Dermis microvascular lymphatic vessel endothelial cell (primary cell): Measurements from ENCODE around the gene PDHB. TPM values are rescaled to one million over a fixed set of nuclear protein-coding genes. Genes with fewer than 3 reads are reported as not detected.
"Not testable (repeated sequence)": the region's sequence is repeated elsewhere in the genome, so short reads cannot be mapped to it uniquely, and the experiment has no call there.

Experiments
- DNase-seq, 2 donors: peaks; one replicate each; pipeline versions ENCODE4 v3.0.0 to v3.0.0-alpha.2; 2010; ENCODE audit warnings: low read depth in 2 of 2
- total RNA-seq: library from RNA; depleted of rRNA; stranded (reverse); fragments of >200 nt; gene quantifications from 2 replicates; pipeline ENCODE4 v1.2.1, GENCODE V29; 2014

PDHB gene
- total RNA-seq, 1 donor from 2014 or later: 60.3 TPM

DNA sequence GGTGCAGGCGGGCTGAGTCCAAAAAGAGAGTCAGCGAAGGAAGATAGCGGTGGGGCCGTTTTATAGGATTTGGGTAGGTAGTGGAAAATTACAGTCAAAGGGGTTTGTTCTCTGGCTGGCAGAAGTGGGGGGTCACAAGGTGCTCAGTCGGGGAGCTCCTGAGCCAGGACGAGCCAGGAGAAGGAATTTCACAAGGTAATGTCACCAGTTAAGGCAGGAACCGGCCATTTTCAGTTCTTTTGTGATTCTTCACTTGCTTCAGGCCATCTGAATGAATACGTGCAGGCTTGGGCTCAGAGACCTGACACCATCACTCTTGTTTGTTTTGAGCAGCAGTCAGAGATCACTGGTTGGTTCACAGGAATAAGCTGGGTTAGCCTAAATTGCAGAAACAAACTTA lies 3.6 kb upstream of the PDHB start:
- DNase-seq: not testable (repeated sequence)

DNA sequence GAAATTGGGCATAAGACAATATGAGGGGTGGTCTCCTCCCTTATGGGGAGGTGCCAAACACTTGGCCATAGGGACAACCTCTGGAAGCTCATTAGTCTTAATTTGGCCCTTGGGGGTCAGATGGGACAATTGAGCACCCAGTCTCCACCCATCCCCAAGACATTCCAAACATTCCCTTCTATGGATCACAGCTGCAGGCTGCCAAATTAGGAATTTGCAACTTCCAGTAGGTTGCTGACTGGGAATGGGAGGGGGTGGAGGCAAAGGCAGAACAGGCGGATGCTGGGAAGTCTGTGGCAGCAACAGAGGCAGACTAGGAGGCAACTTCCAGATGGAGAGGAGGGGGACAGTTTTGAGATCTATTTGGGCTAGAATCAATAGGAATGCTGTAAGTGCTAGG lies 1.4 kb upstream of the PDHB start:
- DNase-seq: no peak

DNA sequence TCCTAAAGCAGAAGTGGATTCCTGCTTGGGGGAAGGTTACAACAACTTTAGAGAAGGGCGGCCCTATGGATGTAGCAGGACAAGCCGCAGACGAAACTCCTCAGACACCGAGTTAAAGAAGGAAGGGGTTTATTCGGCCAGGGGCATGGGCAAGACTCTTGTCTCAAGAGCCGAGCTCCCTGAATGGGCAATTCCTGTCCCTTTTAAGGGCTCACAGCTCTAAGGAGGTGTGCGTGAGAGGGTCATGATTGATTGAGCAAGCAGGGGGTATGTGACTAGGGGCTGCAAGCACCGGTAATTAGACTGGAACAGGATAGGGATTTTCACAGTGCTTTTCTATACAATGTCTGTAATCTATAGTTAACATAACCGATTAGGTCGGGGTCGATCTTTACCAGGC lies 879 bp upstream of the PDHB start:
- no peak for DNase-seq

DNA sequence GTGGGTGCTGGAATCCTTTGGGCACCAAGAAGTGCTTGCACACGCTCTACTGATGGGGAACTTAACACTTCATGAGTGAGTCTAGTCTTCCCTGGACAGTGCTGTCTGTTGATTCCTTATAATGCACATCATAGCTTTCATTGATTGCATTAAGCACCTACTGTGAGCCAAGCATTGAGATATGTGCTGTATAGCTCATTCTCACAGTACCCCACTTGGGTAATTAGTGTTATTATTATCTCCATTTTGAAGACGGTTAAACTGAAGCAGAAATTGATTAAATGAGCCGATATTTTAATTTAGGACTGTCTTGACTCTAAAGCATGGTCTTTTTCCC lies 504 bp upstream of the PDHB start:
- no peak for DNase-seq

DNA sequence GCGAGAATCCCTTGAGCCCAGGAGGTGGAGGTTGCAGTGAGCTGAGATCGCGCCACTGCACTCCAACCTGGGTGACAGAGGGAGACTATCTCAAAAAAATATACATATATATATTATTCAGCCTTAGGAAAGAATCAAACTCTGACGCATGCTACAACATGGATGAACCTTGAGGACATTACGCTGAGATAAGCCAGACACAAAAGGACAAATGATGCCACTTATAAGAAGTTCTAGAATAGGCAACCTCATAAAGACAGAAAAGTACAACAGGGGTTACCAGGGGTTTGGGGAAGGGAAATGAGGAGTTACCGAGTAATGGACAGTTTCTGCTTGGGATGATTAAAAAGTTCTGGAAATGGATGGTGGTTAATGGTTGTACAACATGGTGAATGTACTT lies 727 bp downstream of the PDHB start:
- no peak for DNase-seq

DNA sequence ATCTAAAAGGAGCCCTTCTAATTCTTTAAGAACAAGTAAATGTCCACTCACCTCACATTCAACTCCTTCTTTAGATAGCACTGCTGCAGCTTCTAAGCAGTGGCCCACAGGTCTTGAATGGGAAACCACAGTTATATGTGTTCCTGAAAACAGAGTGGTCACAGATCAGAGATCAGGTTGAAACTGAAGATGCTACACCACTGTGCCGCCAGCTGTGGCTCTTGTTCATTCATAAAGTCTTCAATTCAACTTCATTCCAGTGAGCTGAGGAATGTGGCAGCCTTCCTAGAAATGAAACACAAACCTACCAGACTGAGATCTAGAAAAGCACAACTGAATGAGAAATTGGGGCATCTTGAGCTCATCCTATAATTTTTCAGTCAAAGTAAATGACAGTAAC lies 4.0 kb downstream of the PDHB start:
- no peak for DNase-seq

DNA sequence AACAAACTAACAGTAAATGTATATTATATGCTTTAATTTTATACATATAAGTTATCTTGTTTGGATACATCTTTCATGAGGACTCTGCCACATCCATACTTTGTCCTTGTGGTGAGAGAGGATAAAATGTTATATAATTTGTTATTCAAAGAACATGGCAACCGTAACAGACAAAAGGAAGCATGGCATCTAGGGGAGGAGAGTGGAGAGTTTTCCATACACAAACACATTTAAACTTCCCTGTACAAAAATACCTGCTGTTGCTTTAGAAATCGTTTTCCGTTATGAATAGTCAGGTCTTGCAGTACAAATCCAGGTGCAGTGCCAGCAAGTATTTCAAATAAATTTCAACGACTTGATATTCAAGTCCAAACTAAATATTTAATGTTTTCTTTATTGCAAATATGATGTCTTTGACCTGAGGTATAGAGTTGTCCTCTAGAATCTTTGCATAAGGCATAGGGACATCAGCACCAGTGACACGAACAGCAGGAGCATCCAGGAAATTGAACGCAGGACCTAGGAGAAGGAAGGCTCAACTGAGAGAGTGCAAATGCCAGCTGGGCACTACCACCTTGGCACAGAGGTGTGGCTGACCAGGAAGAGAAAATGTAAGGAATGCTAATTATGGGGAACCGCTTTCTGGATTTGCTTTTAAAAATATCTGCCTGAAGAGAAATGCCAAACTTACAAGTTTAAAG lies 5.8 kb downstream of the PDHB start:
- DNase-seq: peak; percentile 11 to 59

DNA sequence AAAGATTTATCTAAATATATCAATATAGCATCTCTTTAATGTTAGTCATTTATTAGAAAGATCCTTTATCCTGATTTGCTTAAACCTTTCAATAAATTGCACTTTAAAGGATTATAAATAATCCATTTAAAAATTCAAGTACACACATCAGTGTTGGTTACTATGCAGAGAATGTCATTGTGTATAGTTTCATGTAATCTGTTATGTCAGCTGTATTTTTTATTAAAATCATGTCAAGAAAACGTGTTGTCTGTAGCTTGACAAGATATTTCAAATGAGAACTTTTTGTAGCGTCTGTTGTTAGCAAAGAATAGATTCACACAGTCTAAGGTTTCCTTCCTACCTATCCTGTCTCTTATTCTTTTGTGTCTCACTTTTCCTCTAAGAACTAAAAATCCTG lies 7.8 kb downstream of the PDHB start:
- no peak for DNase-seq

DNA sequence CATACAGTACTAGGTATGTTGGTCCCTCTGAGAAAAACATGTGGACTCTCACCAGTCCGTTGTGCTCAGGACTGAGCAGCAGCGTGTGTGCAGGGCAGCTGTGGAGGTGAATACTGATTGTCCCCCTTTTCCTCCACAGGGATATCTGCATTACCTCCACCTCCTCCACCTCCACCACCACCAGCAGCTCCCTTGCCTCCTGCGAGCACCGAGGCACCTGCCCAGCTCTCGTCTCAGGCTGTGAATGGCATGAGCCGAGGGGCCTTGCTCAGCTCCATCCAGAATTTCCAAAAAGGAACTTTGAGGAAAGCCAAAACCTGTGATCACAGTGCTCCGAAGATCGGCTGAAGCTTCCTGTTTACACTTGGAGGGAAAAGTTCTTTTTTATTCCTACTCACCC lies 9.0 kb downstream of the PDHB start:
- no peak for DNase-seq

DNA sequence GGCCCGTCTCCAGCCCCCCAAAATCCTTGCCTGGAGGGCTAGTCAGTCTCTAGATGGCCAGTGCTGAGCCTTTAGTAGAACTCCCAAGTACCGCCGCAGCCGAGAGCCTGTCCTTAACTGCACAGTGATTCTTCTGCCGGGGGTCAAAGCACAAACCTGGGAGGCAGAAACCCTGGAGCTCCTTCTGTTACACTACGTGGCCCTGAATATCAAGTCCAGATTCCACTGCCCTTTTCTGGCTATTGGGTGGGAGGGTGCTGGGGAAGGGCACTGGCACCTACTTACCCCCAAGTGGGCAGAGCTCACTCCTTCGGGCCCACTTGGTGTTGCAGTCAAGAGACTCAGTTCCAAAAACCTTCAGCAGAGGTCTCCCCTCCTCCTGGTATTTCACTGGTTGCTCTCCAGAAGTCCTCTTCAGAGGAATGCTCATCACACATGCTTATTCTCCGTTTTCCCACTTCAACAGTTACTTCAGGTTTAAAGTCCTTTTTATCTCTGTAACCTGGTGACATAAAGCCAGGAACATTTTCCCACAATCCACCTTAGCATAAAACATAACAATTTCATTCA lies 10.8 kb downstream of the PDHB start:
- no peak for DNase-seq

DNA sequence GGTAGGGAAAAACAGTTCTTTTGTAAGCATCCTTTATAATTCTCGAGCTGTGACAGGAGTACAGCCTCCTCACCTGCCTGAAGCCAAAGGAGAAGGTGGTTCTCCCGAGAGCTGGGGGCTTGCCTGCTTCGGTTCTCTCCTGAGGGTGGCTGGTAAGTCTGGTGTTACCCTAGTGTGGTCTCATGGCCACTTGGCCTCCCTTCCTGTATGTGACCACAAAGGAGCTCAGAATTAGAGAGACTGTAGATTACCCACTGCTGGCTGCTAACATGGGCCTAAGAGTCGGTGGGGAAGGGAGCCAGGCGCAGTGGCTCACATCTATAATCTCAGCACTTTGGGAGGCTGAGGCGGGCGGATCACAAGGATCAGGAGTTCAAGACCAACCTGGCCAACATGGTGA lies 12.6 kb downstream of the PDHB start:
- DNase-seq: no peak

DNA sequence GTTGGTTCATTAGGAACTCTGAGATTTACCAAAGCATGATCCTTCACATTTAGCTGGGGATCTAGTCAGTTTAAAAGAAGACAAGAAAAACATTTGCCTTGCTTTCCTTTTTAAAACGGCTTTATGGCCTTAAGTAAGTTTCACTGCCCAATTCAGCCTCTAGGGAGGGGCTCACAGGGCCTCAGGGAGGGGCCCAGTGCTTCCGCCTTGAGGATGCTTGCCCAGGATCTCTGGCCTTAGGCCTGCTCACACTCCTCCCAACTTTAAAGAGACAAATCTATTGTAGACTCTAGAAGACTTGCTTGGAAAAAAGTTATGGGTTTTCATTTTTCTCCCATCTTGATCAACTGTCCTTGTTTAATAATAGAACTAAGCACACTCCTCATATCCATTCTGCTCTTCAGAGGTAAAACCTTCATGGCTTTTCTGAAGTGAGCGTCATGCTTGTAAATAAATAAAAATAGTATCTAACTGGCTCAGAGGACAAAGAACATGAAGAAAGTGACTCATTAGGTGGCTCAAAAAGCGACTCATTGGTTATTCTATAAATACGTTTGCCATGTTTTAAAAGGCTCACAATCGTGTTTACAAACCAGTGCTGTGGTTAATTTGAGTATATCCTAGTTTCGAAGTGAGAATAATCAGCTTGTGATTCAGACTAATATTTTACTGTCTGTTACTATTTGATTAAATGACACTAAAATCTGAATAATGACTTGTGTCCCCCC lies 13.7 kb downstream of the PDHB start:
- DNase-seq: no peak

DNA sequence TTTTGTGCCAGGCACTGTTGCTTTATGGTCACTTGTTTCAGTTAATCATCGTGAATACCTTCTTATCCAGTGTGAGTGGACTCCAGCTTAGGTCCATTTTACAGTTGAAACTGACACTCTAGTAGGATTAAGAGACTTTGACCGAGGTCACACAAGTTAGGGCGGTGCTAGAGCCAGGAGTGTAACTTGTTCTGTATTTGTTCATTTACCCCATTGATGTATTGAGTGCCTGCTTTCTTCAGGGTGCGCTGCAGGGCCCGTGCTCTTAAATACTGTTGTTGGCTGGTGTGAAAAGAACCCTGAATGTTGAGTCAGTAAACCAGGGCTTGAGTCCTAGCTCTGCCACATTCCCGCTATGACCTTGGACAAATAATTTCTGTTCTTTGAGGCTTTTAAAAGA lies 15.4 kb downstream of the PDHB start:
- DNase-seq: no peak

DNA sequence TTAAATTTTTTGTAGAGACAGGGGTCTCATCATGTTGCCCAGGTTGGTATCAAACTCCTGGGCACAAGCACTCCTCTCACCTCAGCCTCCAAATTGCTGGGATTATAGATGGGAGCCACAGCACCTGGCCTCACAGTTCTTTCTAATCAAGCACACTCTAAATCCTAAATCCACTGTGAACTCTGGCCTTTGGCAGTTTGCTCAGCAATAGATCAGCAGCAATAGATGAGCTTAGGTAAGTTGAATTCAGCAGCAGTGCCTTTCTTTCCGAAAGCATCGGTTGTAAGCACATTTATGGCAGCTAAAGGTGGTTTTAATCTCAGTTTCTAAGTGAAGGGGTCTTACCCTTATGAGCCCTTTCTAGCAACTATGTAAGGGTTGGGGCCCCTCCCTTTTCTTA lies 16.6 kb downstream of the PDHB start:
- DNase-seq: no peak

DNA sequence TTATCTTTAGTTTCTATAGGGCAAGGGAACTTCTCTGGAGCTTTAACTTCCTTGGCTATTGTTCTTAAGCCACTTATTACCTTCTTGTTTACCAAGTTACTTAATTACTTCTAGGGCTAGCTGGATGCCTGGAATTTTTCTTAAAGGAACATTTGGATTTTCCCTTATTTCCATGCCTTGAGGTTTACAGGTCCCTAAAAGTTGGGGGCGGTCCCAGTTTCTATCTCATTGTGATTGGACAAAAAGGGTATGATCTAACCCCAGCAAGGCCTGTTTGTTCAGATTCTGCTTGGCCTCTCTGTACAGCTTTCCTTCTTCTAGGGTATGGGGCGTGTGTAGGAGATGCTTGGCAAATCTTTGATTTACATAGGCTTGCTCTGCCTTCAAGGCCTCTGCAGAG lies 17.4 kb downstream of the PDHB start:
- DNase-seq: no peak

DNA sequence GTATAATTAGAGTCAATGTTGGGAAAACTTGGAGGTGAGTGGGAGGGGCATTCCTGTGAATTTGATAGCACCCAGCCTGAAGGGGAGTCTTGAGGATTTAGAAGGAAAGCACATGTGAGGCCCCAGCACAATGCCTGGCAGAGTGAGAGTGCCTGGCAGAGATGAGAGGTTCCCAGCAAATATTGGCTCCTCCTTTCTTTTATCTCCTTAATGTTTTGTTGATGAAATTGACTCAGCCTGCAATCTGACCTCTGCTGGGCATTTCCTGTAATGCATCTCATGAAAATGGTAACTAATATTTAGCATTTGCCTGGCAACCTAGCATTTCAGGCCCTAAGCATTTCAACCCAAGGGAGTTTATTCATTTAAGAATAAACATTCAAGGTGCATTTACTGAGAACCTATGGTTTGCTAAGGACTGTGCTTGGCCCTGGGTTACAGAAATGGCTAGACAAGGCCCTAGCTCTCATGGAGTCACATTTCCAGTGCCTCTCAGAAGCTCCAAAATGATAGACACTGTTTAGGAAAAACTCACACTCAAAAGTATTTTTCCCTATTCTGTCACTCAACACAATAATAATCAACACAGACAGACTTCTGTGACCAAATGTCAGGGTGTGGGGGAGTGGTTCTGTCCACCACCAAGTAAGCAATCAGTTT lies 19.0 kb downstream of the PDHB start:
- peak; percentile 36 to 72 for DNase-seq

DNA sequence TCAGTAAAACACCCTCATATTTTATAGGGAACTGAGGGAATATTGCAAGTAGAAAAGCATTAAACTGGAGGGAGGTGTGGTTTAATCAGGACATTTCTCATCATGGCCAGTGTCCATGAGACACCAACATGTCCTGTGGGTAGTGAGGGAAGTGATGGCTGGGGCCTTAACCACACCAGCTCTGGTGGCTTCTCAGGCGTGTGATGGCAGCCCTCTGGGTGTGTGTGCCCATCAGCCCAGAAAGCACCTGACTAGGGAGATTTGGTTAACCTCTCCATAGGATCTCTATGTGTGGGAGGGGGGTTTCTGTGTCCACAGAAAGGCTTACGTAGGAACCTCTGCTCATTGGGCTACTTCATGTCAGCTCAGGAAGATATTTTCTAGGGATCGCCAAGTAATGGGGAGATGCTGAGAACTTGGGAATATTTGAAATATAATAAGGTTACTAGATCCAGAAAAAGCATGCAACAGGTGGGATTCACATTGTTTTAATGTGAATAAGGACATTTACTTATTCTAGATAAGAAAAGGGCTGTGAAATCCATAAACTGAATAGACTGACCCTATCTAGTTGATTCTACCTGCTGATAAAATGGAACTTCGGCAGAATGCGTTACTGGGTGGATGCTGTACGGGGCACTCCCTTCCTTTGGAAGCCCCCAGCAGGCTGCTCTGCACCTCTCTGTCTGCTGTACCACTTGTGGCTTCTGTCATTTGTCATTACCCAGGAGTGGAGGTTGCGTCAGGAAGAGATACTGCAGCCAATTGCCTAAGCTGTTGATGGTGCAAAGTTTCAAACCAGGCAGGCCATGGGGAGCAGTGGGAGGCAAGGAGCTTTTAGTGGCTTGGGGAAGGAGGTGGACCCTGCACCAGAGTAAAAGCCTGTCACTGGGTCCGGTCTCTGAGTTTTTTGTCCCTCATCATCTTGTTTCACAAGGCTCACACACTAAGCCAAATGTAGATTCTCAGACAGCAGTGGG lies 21.5 kb downstream of the PDHB start:
- no peak for DNase-seq

DNA sequence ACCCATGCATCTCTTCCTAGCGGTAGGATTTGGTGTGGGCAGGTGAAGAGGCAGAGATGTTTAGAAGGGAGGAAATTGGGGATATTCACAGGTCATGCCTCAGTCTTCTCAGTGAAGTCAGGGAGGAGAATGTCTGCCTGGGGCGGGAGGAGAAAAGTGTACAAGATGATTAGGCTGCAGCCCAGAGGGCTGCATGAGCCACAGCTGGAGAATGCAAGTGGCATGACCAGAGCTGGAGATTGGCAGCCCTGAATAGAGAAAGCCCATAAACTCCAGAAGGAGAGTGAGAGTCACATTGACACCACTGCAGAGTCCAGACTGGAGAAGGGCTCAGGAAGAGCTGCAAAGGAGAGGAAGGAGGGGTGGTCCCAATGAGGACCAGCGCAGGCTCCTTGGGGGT lies 22.6 kb downstream of the PDHB start:
- DNase-seq: no peak

DNA sequence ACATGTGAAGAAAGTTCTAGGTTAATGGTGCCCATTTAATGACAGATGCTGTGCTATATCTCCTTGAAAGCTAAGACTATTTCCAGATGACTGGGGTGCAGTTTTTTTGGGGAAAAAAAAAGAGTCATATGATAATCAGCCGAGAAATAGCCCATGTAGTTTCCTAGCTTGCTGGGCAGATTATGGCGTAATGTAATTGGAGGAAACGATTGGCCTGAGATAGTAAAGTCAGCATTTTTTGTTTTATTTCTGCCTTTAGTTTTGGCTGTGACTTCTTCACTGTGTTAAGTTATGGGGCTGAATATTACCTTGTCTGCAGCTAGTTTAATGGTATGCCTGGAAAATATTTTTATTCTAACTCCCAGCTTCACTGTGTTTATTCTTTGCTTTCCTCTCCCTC lies 24.0 kb downstream of the PDHB start:
- no peak for DNase-seq

DNA sequence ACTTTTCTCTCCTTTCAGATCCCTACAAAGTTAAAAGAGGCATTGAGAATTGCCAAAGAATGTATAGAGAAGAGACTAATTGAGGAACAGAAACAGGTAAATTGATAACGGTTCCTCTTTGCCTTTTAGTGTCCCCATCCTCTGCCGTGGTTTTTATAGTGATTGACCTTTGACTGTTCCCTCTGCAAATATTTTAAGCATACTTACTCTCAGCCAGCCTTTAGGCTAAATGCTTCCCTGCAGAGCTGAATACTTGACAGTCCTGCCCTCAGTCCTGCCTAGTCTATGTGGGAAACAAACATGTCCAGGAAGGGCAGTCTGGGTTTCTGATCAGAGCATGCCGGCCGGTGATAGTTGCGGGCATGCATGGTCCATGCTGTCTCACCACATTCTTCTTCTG lies 24.7 kb downstream of the PDHB start:
- no peak for DNase-seq

DNA sequence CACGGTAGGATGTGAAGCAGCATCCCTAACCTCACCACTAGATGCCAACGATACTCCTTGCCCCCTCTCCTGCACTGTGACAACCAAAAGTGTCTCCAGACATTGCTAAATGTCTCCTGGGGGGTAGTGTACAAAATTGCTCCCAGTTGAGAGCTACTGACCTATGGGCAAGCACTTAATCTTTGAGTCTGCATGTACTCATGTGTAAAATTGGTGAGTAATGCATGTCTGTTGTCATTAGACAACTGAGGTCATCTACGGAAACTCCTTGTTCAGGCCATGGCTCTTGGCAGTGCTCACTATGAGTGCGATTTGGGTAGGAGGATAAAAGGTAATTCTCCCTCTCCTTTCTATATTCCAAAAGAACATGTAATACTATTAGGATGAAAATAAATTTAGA lies 29.2 kb downstream of the PDHB start:
- peak in 1 of 2 donors; percentile 53 for DNase-seq
